Lower leg skin (tissue), 4 donors: Measurements from ENCODE around the gene ERFL. TPM values are rescaled to one million over a fixed set of nuclear protein-coding genes. Genes with fewer than 3 reads are reported as not detected.

Experiments used
- DNase-seq, 2 donors: peaks; one replicate each; pipeline ENCODE4 v3.0.0-alpha.2; 2019; ENCODE audit warnings: low spot score in 2 of 2
- H3K4me3 ChIP-seq: fragments of 200-600 bp; sonication (generic); 2 replicates; pipeline ENCODE4 v1.5.1; 2017; ENCODE audit warnings: mild to moderate bottlenecking, low read depth; ENCODE audit not compliant: poor library complexity, severe bottlenecking
- POLR2A ChIP-seq, 2 donors: fragments of 450-650 bp; IDR thresholded peaks; one replicate each; pipeline ENCODE4 v1.6.1; 2016 to 2017; ENCODE audit warnings: antibody characterized with exemption in 2 of 2, mild to moderate bottlenecking in 1 of 2, moderate library complexity in 1 of 2
- WGBS, 2 donors: methylation state at CpG; one replicate each; pipeline ENCODE4 v1.1.5; 2018; 5-methylcytosine and 5-hydroxymethylcytosine counted together
- intact Hi-C: fragments of 100-400 bp; cut with DNase I; formaldehyde crosslinking; loops from one replicate; pipeline ENCODE4 v1.15.0; 2023; ENCODE audit warnings: low total_unique reads
- total RNA-seq, 4 donors: library from RNA; depleted of rRNA; stranded (reverse); fragments of >200 nt; gene quantifications; one replicate each; pipeline ENCODE4 v1.1.0, GENCODE V29; 2016
- TF ChIP-seq, protein P1 (sequence below), 3 donors: fragments of 450-650 bp; IDR thresholded peaks; one replicate each; pipeline ENCODE4 v1.5.1; 2016; ENCODE audit warnings: antibody characterized with exemption in 3 of 3, mild to moderate bottlenecking in 3 of 3, moderate library complexity in 2 of 3

Gene ERFL
- total RNA-seq, 4 donors from 2014 or later = 0.16 TPM; not detected in 3

DNA sequence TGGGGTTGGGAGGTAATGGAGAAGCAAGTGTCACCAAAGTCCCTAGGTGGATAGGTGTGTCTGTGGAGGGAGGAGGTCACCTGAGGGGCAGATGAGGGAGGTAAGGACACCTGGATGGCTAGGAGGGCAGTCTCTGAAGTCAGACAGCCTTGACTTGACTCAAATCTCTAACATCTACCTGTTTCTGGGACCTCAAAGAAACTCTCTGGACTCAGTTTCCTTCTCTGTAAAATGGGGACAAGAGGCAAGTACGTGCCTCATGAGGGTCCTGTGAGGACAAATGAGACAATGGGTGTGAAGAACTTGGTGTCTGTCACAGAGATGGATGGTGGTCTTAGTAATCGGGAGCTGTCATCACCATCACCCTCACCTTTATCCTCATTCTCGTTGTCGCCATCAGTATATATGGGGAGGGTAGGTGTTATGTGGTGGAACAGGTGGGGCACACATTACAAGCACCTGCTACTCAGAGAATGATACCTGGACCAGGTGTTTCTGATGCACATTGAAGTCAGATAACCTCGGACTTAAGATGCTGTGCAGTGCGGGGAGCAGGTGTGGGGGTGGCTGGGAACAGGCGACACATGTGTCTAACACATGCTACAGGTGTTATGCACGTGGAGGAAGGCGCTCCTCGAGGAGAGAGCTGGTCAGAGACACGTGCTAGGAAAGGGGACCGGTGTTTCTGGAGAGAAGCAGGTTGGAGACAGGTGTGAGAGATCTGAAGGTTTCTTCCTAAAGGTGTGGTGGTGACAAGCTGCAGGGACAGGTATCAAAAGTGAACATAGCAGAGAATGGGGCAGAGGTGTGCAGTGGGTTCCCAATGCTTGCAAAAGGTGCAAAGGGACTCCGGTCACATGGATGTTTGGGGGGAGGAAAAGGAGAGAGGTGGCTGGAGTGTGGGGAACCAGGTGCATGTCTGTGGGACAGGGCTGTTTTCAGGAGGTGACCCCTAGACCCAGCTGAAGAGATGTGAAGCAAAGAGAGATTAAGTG, 3.8 kb downstream of the ERFL start:
- DNase-seq = no peak
- no peak for TF ChIP-seq POLR2A (IDR thresholded peaks at IDR 0.05)
- TF ChIP-seq, protein P1, sequence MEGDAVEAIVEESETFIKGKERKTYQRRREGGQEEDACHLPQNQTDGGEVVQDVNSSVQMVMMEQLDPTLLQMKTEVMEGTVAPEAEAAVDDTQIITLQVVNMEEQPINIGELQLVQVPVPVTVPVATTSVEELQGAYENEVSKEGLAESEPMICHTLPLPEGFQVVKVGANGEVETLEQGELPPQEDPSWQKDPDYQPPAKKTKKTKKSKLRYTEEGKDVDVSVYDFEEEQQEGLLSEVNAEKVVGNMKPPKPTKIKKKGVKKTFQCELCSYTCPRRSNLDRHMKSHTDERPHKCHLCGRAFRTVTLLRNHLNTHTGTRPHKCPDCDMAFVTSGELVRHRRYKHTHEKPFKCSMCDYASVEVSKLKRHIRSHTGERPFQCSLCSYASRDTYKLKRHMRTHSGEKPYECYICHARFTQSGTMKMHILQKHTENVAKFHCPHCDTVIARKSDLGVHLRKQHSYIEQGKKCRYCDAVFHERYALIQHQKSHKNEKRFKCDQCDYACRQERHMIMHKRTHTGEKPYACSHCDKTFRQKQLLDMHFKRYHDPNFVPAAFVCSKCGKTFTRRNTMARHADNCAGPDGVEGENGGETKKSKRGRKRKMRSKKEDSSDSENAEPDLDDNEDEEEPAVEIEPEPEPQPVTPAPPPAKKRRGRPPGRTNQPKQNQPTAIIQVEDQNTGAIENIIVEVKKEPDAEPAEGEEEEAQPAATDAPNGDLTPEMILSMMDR (IDR thresholded peaks at IDR 0.05) = no peak
- no peak overlapping the region for H3K4me3 ChIP-seq
- intact Hi-C loops = no loop called here
- WGBS, 2 donors = 41 to 50% methylated on average over 13 of the region's 13 CpGs

DNA sequence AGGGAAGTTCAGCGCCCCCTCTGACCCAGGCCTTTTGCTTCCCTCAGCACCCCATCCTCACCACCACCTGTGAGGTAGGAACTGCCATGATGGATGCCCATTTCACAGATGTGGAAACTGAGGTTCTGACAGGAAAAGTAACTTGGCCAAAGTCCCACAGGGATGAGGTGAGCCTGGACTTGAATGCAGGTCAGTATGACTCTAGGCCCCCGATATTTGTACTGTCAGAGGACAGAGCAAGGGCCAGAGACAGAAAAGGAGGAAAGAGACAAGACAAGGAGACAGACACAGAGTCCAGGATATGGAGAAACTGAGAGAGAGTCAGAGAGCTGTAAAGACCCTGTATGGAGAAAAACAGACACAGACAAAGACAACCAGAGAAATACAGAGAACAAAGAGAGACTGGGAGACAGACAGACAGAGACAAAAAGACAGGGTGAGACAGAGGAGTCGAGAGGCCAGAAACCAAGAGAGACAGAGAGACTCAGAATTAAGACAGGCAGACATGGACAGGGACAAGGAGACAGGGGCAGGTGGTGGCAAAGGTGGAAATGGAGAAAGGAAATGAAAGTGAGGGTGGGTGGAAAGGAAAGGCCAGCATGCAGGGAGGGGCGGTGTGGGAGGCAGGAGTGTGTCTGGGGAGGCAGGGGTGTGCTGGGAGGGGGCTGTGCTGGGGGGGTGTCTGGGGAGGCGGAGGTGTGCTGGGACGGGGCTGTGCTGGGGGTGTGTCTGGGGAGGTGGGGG, 5.0 kb downstream of the ERFL start:
- intact Hi-C loops = no loop called here
- no peak overlapping the region for H3K4me3 ChIP-seq
- DNase-seq = no peak
- TF ChIP-seq, protein P1 (IDR thresholded peaks at IDR 0.05) = no peak
- TF ChIP-seq POLR2A (IDR thresholded peaks at IDR 0.05) = no peak
- WGBS, 2 donors = 30 to 42% methylated on average over 4 of the region's 6 CpGs

DNA sequence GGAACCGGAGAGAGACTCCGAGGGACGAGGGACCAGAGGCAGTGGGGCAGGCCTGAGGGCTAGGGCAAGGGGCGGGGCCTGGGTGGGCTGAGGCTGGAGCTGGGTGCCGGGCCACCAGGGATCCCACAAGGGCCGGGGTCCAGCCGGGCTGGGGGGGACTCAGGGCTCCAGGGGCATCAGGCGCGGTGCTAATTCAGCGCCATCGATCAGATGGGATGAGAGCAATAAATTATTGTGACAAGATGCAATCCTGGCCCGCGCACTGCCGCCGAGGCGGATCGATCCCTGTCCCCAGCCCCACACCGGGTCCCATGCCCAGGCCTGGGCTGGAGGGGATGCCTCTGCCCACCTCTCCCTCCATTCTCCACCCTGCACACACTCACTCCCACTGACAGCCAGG, 5.7 kb downstream of the ERFL start:
- TF ChIP-seq, protein P1 (IDR thresholded peaks at IDR 0.05) = no peak
- TF ChIP-seq POLR2A (IDR thresholded peaks at IDR 0.05) = no peak
- H3K4me3 ChIP-seq = no peak overlapping the region
- WGBS, 2 donors = 7 to 12% methylated on average over 17 to 18 of the region's 18 CpGs
- intact Hi-C loops = no loop called here
- DNase-seq = no peak

DNA sequence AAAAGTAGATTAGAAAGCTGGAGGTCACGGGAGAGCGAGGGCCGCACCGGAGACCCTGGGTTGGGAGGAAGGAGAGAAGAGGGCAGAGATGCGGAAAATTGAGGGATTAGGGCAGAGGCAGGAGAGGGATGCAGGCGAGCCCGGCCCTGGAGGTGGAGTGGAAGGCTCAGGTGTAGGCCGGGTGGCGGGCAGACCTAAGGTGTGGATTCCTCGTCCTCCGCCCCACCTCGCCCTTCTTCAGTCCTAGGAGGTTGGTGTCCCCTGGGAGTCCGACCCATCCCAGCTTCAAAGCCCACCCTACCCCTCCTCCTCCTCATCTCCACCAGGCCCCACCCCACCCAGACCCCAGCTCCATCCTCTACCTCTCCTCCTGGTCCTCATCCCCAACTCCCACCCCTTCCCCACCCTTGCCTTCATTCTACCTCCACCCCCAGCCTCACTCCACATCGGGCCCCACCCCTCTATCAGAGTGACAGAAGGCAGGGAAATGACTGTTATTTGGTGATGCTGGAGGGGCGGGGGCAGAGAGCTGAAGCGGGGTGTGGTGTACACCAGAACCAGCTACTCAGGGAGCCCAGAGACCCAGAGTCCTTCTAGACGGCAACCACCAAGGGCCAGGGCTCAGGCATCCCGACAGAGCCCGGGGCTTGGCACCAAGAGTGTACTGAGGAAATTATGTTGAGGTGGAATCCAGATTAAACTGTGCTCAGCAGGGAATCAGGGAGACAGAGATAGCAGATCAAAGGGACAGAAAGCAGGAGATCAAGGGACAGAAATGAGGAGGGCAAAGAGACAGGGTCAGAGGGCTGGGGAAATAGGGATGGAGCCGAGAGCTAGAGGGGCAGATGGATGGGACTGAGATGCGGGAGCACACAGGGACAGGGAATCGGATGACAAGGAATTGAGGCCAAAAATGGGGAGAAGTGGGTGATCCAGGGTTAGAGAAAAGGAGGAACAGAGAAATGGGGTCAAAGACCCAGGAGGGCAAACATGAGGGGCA, 6.4 kb downstream of the ERFL start:
- no peak overlapping the region for H3K4me3 ChIP-seq
- no peak for DNase-seq
- no peak for TF ChIP-seq POLR2A (IDR thresholded peaks at IDR 0.05)
- TF ChIP-seq, protein P1 (IDR thresholded peaks at IDR 0.05) = no peak
- WGBS, 2 donors = 11 to 16% methylated on average over 22 of the region's 22 CpGs
- intact Hi-C loops = no loop called here

DNA sequence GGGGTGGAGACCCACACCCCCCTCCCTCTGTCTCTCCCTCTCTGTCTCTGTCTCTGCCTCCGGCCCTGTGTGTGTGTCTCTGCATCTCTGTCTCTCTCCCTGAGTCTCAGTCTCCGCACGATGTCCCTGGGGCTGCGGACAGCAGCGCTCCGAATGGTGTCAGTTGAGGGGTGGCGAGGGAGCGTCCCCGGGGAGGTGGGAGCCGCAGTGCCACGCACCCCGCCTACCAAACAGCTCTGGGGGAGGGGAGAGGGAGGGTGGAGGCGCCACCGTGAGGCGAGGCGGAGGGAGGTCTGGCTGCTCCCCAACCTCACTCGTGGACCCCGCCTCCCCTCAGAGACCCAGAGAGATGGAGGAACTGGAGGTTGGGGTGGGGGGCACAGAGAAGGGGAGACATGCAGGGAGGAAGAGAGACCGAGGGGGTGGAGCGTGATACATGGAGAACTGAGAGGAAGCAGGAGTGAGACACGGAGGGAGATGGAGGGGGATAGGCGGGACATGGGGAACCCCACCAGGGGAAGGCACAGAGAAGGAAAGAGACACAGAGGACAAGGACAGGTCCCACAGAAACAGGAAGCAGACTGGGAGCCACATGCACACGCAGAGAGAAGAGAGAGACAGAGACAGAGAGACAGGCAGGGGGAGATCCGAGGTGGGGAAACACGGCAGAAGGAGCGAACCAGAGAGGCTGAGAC, 7.2 kb downstream of the ERFL start:
- H3K4me3 ChIP-seq = no peak overlapping the region
- TF ChIP-seq, protein P1 (IDR thresholded peaks at IDR 0.05) = no peak
- TF ChIP-seq POLR2A (IDR thresholded peaks at IDR 0.05) = no peak
- no peak for DNase-seq
- intact Hi-C loops = no loop called here
- 6 to 14% methylated on average over 26 of the region's 26 CpGs for WGBS, 2 donors
